Astrocyte (in vitro differentiated cells and primary cell): ENCODE data around the gene NCR3LG1. TPM values are rescaled to one million over a fixed set of nuclear protein-coding genes. Genes with fewer than 3 reads are reported as not detected.

ENCODE experiments used
- DNase-seq: peaks from one replicate; pipeline ENCODE4 v3.0.0-alpha.2; 2010; ENCODE audit warnings: low read depth
- FAIRE-seq: peaks from 2 replicates; lab custom pipeline; 2011; peaks lifted over from hg19 to GRCh38; lab: Jason Lieb, UNC
- H2AFZ ChIP-seq: 2 replicates; pipeline ENCODE4 v1.6.0; 2012; ENCODE audit warnings: low read depth, low read length, inconsistent platforms
- H3K27ac ChIP-seq: 2 replicates; pipeline ENCODE4 v1.5.1; 2011; ENCODE audit warnings: low read depth, low read length, inconsistent platforms
- H3K27me3 ChIP-seq: 2 replicates; pipeline ENCODE4 v1.6.0; 2011; ENCODE audit warnings: low read length, inconsistent platforms; ENCODE audit not compliant: insufficient read depth
- H3K36me3 ChIP-seq: 2 replicates; pipeline ENCODE4 v1.5.1; 2011; ENCODE audit warnings: low read length, inconsistent platforms; ENCODE audit not compliant: insufficient read depth
- H3K4me1 ChIP-seq: 2 replicates; pipeline ENCODE4 v1.5.1; 2011; ENCODE audit warnings: low read length, inconsistent platforms; ENCODE audit not compliant: insufficient read depth
- H3K4me2 ChIP-seq: 2 replicates; pipeline ENCODE4 v1.6.0; 2012; ENCODE audit warnings: low read length, inconsistent platforms
- H3K4me3 ChIP-seq: 2 replicates; pipeline ENCODE4 v1.5.1; 2011; ENCODE audit warnings: low read depth, mild to moderate bottlenecking, low read length, inconsistent platforms; ENCODE audit not compliant: insufficient read depth
- H3K79me2 ChIP-seq: 2 replicates; pipeline ENCODE4 v1.6.0; 2012; ENCODE audit warnings: mild to moderate bottlenecking, low read length, inconsistent platforms; ENCODE audit not compliant: insufficient read depth
- H3K9ac ChIP-seq: 2 replicates; pipeline ENCODE4 v1.6.0; 2012; ENCODE audit warnings: mild to moderate bottlenecking, low read length, inconsistent platforms
- H3K9me3 ChIP-seq: 2 replicates; pipeline ENCODE4 v1.5.1; 2012; ENCODE audit warnings: low read depth, mild to moderate bottlenecking, low read length, inconsistent platforms; ENCODE audit not compliant: insufficient read depth
- H4K20me1 ChIP-seq: 2 replicates; pipeline ENCODE4 v1.6.0; 2012; ENCODE audit warnings: low read length, inconsistent platforms; ENCODE audit not compliant: insufficient read depth
- H3K27ac Mint-ChIP-seq: one replicate; pipeline ENCODE4 v1.8.0; 2021; ENCODE audit warnings: mild to moderate bottlenecking, mixed read lengths; ENCODE audit not compliant: unreplicated experiment
- H3K27me3 Mint-ChIP-seq: one replicate; pipeline ENCODE4 v1.8.0; 2021; ENCODE audit warnings: low read depth, mixed read lengths; ENCODE audit not compliant: unreplicated experiment
- H3K36me3 Mint-ChIP-seq: one replicate; pipeline ENCODE4 v1.8.0; 2021; ENCODE audit warnings: low read depth, mixed read lengths; ENCODE audit not compliant: unreplicated experiment
- H3K4me1 Mint-ChIP-seq: one replicate; pipeline ENCODE4 v1.8.0; 2021; ENCODE audit warnings: low read depth, mixed read lengths; ENCODE audit not compliant: unreplicated experiment
- H3K4me3 Mint-ChIP-seq: one replicate; pipeline ENCODE4 v1.8.0; 2021; ENCODE audit warnings: mild to moderate bottlenecking, moderate library complexity, mixed read lengths; ENCODE audit not compliant: unreplicated experiment
- H3K9me3 Mint-ChIP-seq: one replicate; pipeline ENCODE4 v1.8.0; 2021; ENCODE audit warnings: mild to moderate bottlenecking, mixed read lengths; ENCODE audit not compliant: unreplicated experiment
- EZH2 ChIP-seq: IDR thresholded peaks from 2 replicates; pipeline ENCODE4 v1.6.1; 2012; ENCODE audit warnings: mild to moderate bottlenecking, low read length, inconsistent platforms; ENCODE audit not compliant: insufficient read depth
- total RNA-seq: library from RNA; stranded (reverse); gene quantifications from 2 replicates; pipeline ENCODE4 v1.2.1, GENCODE V29; 2021
- TF ChIP-seq, protein P1 (sequence below): IDR thresholded peaks from 2 replicates; pipeline ENCODE4 v1.5.1; 2011; ENCODE audit warnings: low read depth, mild to moderate bottlenecking, inconsistent platforms, low read length, moderate library complexity; ENCODE audit not compliant: insufficient read depth

Gene NCR3LG1
- total RNA-seq, 1 donor from 2014 or later = 3.3 TPM

DNA sequence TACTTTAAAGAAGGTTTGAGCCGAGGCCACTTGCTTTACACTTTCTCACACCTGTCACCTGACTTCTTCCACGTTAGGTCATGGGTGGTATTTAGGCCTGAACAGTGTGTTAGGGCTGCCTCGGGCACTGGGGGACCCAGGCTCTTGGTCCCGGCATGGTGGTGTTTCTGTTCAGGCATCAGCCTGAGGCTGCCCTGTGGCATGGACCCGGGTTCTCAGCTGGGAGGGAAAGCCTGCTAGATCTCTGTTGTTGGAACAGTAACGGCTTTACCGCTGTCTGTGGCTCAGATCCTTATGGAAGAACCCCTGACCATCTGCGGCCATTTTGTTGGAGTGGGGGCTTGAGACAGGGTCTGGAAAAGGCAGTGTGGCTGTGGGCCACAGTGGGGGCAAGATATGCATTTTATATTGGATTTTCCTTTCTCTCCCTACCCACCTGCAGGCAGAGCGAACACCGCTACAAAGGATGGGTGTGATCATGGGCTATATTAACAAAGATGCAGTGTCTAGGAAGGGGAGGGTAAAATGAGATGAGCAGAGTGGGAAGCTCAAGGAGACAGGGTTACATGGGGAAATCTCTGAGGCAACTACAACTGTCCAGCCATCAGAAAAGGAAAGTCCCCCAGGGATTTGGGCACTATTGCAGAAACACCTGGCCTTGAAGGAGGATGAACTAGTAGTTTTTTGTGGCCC is 38.5 kb downstream of the NCR3LG1 start:
- peaks cover 3% of the 10 kb centered on the region for H3K4me1 ChIP-seq
- H3K27ac ChIP-seq = no peak overlapping the region
- H3K4me2 ChIP-seq = peak overlapping the region; percentile 83
- H3K27ac Mint-ChIP-seq = no peak overlapping the region
- no peaks in the 10 kb centered on the region for H3K4me1 Mint-ChIP-seq
- peaks cover 9% of the 10 kb centered on the region for H3K27me3 ChIP-seq
- H4K20me1 ChIP-seq = no peaks in the 10 kb centered on the region
- no peak overlapping the region for H3K9ac ChIP-seq
- peaks cover 50% of the 10 kb centered on the region for H3K27me3 Mint-ChIP-seq
- no peak for DNase-seq
- FAIRE-seq = no peak
- no peaks in the 10 kb centered on the region for H3K9me3 ChIP-seq
- no peak overlapping the region for H3K4me3 Mint-ChIP-seq
- TF ChIP-seq, protein P1, sequence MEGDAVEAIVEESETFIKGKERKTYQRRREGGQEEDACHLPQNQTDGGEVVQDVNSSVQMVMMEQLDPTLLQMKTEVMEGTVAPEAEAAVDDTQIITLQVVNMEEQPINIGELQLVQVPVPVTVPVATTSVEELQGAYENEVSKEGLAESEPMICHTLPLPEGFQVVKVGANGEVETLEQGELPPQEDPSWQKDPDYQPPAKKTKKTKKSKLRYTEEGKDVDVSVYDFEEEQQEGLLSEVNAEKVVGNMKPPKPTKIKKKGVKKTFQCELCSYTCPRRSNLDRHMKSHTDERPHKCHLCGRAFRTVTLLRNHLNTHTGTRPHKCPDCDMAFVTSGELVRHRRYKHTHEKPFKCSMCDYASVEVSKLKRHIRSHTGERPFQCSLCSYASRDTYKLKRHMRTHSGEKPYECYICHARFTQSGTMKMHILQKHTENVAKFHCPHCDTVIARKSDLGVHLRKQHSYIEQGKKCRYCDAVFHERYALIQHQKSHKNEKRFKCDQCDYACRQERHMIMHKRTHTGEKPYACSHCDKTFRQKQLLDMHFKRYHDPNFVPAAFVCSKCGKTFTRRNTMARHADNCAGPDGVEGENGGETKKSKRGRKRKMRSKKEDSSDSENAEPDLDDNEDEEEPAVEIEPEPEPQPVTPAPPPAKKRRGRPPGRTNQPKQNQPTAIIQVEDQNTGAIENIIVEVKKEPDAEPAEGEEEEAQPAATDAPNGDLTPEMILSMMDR = no peak
- no peak for TF ChIP-seq EZH2
- peaks cover 2% of the 10 kb centered on the region for H3K9me3 Mint-ChIP-seq
- H3K36me3 Mint-ChIP-seq = peaks cover 3% of the 10 kb centered on the region
- H3K36me3 ChIP-seq = no peaks in the 10 kb centered on the region
- no peak overlapping the region for H2AFZ ChIP-seq
- H3K4me3 ChIP-seq = no peak overlapping the region
- no peaks in the 10 kb centered on the region for H3K79me2 ChIP-seq

DNA sequence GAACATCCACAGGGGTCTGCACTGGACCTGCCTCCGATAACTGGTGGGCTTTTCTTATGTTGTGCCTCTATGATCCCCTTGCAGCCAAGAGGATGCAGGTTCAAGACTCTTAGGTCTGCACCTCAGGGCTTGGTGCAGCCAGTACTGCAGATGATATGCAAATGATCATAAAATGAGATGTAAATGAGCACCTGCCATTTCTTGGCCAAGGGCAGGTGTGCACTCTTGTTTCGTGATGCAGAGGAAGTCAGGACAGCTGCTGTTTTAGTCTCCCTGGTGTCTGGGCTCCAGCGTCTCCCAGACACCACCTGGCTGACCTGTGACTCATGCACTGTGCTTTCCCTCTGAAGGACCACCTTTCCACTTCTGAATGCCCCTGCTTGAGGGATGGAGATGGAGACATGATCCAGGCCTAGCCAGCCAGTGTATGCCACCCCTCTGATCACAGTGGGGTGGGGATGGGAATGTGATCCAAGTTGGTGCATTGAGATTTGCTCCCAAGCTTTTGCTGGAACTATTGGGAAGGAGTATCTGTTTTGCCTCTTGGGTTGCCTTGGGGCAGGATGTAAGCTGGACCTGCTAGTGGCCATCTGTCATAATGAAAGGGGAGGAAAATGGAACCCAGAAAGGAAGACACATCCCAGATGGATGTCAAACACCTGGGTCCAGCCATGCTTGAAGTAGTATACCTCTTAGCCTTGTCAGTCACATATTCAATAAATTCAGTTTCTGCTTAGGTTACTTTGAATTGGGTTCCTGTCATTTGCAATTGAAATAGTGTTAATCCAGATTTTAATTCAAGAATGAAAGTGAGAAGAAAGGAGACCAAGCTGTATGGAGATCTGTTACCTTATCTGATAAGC is 40.1 kb downstream of the NCR3LG1 start:
- H3K9ac ChIP-seq = no peak overlapping the region
- no peak overlapping the region for H2AFZ ChIP-seq
- Mint-ChIP-seq H3K4me1 (no peaks in the 10 kb centered on the region), H3K27ac (no peak overlapping the region), H3K27me3 (peaks cover 54% of the 10 kb centered on the region), H3K36me3 (peaks cover 3% of the 10 kb centered on the region), H3K4me3 (no peak overlapping the region), H3K9me3 (peaks cover 2% of the 10 kb centered on the region)
- DNase-seq (no peak), FAIRE-seq (no peak)
- H4K20me1 ChIP-seq = no peaks in the 10 kb centered on the region
- no peak overlapping the region for H3K4me3 ChIP-seq
- H3K4me2 ChIP-seq = no peak overlapping the region
- H3K4me1 ChIP-seq = peaks cover 3% of the 10 kb centered on the region
- no peaks in the 10 kb centered on the region for H3K79me2 ChIP-seq
- TF ChIP-seq, protein P1 = no peak
- TF ChIP-seq EZH2 = no peak
- no peak overlapping the region for H3K27ac ChIP-seq
- no peaks in the 10 kb centered on the region for H3K36me3 ChIP-seq
- peaks cover 9% of the 10 kb centered on the region for H3K27me3 ChIP-seq
- H3K9me3 ChIP-seq = no peaks in the 10 kb centered on the region
